CD14-positive monocyte (primary cell): ENCODE data around the gene IFRD2. TPM values are rescaled to one million over a fixed set of nuclear protein-coding genes. Genes with fewer than 3 reads are reported as not detected.

Experiments
- DNase-seq, 3 donors: peaks; one replicate each; pipeline ENCODE4 v3.0.0-alpha.2; 2011 to 2022
- H2AFZ ChIP-seq: 2 replicates; pipeline ENCODE4 v1.6.0; 2012; ENCODE audit warnings: mild to moderate bottlenecking, low read depth, low read length, inconsistent platforms; ENCODE audit not compliant: insufficient read depth, poor library complexity, severe bottlenecking
- H3K27ac ChIP-seq, 2 donors: 1 replicate in 1 of 2; 2 replicates in 1 of 2; pipeline ENCODE4 v1.5.1; 2012 to 2013; ENCODE audit warnings: low read length in 2 of 2, control low read depth in 1 of 2, inconsistent platforms in 1 of 2, low read depth in 1 of 2, mild to moderate bottlenecking in 1 of 2
- H3K27me3 ChIP-seq, 2 donors: one replicate each; pipeline versions ENCODE4 v1.6.0 to v1.6.1; 2011 to 2013; ENCODE audit warnings: low read length in 2 of 2; ENCODE audit not compliant: control insufficient read depth in 2 of 2, insufficient read depth in 2 of 2
- H3K36me3 ChIP-seq, 2 donors: replicated peaks in 1 of 2; 1 replicate in 1 of 2; 2 replicates in 1 of 2; pipeline versions ENCODE4 v1.5.1 to v1.6.1; 2012 to 2013; ENCODE audit warnings: low read length in 2 of 2, control low read depth in 1 of 2, inconsistent platforms in 1 of 2, mild to moderate bottlenecking in 1 of 2; ENCODE audit not compliant: insufficient read depth in 2 of 2, control insufficient read depth in 1 of 2
- H3K4me1 ChIP-seq, 2 donors: 1 replicate in 1 of 2; 2 replicates in 1 of 2; pipeline versions ENCODE4 v1.5.1 to v1.6.1; 2012 to 2013; ENCODE audit warnings: low read length in 2 of 2, control low read depth in 1 of 2, inconsistent platforms in 1 of 2, mild to moderate bottlenecking in 1 of 2, moderate library complexity in 1 of 2; ENCODE audit not compliant: insufficient read depth in 2 of 2, control insufficient read depth in 1 of 2
- H3K4me2 ChIP-seq: replicated peaks from 2 replicates; pipeline ENCODE3; 2012; ENCODE audit warnings: low read length, moderate library complexity, mild to moderate bottlenecking; ENCODE audit not compliant: poor library complexity, severe bottlenecking; ENCODE audit errors: extremely low read depth
- H3K4me3 ChIP-seq, 3 experiments: fragments of 200-600 bp in 1 of 3; sonication (generic) in 1 of 3; replicated peaks in 1 of 3; 1 replicate in 2 of 3; 2 replicates in 1 of 3; pipeline ENCODE4 v1.5.1; 2011 to 2013; ENCODE audit warnings: low read length in 3 of 3, mild to moderate bottlenecking in 3 of 3, control low read depth in 2 of 3, low read depth in 2 of 3, inconsistent platforms in 1 of 3, moderate library complexity in 1 of 3
- H3K79me2 ChIP-seq: 2 replicates; pipeline ENCODE4 v1.6.0; 2012; ENCODE audit warnings: mild to moderate bottlenecking, control low read depth, inconsistent platforms, low read length, moderate library complexity; ENCODE audit not compliant: insufficient read depth
- H3K9ac ChIP-seq: 2 replicates; pipeline ENCODE4 v1.6.0; 2017; ENCODE audit warnings: low read length, mild to moderate bottlenecking; ENCODE audit not compliant: insufficient read depth, poor library complexity, severe bottlenecking
- H3K9me3 ChIP-seq, 2 donors: replicated peaks in 1 of 2; 1 replicate in 1 of 2; 2 replicates in 1 of 2; pipeline versions ENCODE4 v1.5.1 to v1.6.1; 2012 to 2013; ENCODE audit warnings: low read length in 2 of 2, control low read depth in 1 of 2; ENCODE audit not compliant: control insufficient read depth in 1 of 2, insufficient read depth in 1 of 2
- H4K20me1 ChIP-seq: 2 replicates; pipeline ENCODE4 v1.6.0; 2012; ENCODE audit warnings: mild to moderate bottlenecking, low read length, control low read depth, moderate library complexity; ENCODE audit not compliant: insufficient read depth
- H3K27ac Mint-ChIP-seq, 7 donors: one replicate each; pipeline ENCODE4 v1.8.0; 2020; ENCODE audit warnings: mild to moderate bottlenecking in 7 of 7, mixed read lengths in 7 of 7, moderate library complexity in 6 of 7, inconsistent platforms in 2 of 7
- H3K27me3 Mint-ChIP-seq, 3 donors: one replicate each; pipeline ENCODE4 v1.8.0; 2021 to 2022; ENCODE audit warnings: low read depth in 3 of 3, mild to moderate bottlenecking in 3 of 3, mixed read lengths in 3 of 3, moderate library complexity in 3 of 3, inconsistent platforms in 1 of 3
- H3K36me3 Mint-ChIP-seq, 2 donors: one replicate each; pipeline ENCODE4 v1.8.0; 2020; ENCODE audit warnings: mixed read lengths in 2 of 2, inconsistent platforms in 1 of 2, mild to moderate bottlenecking in 1 of 2
- H3K4me1 Mint-ChIP-seq: one replicate; pipeline ENCODE4 v1.8.0; 2020; ENCODE audit warnings: mild to moderate bottlenecking, mixed read lengths
- H3K4me3 Mint-ChIP-seq, 2 donors: one replicate each; pipeline ENCODE4 v1.8.0; 2020; ENCODE audit warnings: mild to moderate bottlenecking in 2 of 2, mixed read lengths in 2 of 2, moderate library complexity in 1 of 2
- H3K9me3 Mint-ChIP-seq, 7 donors: one replicate each; pipeline ENCODE4 v1.8.0; 2020 to 2022; ENCODE audit warnings: mixed read lengths in 7 of 7, mild to moderate bottlenecking in 6 of 7, moderate library complexity in 6 of 7, inconsistent platforms in 2 of 7
- CTCF ChIP-seq: fragments of 200-600 bp; IDR thresholded peaks from one replicate; pipeline ENCODE4 v1.8.0; 2022; ENCODE audit warnings: antibody characterized with exemption, mild to moderate bottlenecking
- WGBS: methylation state at CpG from one replicate; pipeline ENCODE4 v1.1.5; 2013; ENCODE audit warnings: missing lambda C conversion rate; ENCODE audit not compliant: insufficient coverage; 5-methylcytosine and 5-hydroxymethylcytosine counted together
- intact Hi-C, 2 donors: fragments of 100-400 bp; cut with micrococcal nuclease; formaldehyde crosslinking; loops; one replicate each; pipeline versions ENCODE4 v1.15.0 to v1.15.1; 2023
- polyA plus RNA-seq, 3 donors: library from polyadenylated mRNA; depleted of rRNA in 1 of 3; unstranded in 2 of 3; stranded (reverse) in 1 of 3; fragments of 300-500 nt in 2 of 3; fragments of >200 nt in 1 of 3; fragmentation: Illumina TruSeq in 2 of 3; gene quantifications; 1 replicate in 2 of 3; 2 replicates in 1 of 3; pipeline ENCODE4 v1.2.3, GENCODE V29; 2012 to 2021

The IFRD2 gene
- polyA plus RNA-seq, 3 donors, result 17.1 to 35.1 (median 23.3) TPM

DNA sequence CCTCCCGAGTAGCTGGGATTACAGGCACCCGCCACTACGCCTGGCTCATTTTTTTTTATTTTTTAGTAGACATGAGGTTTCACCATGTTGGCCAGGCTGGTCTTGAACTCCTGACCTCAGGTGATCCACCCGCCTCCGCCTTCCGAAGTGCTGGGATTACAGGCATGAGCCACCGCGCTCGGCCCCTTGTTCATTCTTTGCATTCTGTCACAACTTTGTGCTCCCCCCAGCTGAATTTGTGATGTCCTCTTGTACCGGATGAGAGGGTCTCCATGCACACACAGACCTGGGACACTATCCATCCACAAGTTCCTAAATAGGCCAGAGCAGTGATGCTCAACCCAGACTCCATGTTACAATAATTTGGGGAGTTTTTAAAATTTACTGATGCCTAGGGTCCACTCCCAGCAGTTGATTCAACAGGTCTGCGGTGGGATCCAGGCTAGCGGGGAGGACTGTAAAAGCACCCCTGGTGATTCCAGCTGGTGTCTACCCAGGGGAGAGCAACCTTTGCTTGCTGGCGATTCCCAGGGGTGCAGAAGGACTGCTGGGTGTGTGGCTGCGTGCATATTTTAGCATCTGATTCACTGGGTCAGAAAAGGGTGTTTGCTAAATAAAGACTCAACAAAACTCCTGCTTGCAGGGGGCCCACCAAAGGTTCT is 47.4 kb upstream of the IFRD2 start:
- DNase-seq, result no peak
- Histone ChIP-seq H3K4me2 (peak overlapping the region; percentile 95), H3K9ac (peak overlapping the region; percentile 94), H2AFZ (peak overlapping the region; percentile 77), H3K36me3 (peaks cover 9 to 17% of the 10 kb centered on the region in 2 donors), H3K4me1 (peaks cover 59 to 84% of the 10 kb centered on the region in 2 donors), H3K27me3 (no peaks in the 10 kb centered on the region), H3K4me3 (peak overlapping the region; percentile 50 to 94 (median 83)), H4K20me1 (peaks cover 26% of the 10 kb centered on the region), H3K79me2 (peaks cover 75% of the 10 kb centered on the region), H3K27ac (peak overlapping the region; percentile 91 to 98), H3K9me3 (no peaks in the 10 kb centered on the region)
- Mint-ChIP-seq H3K9me3 (no peaks in the 10 kb centered on the region), H3K27me3 (no peaks in the 10 kb centered on the region), H3K27ac (peak overlapping the region; percentile 92 to 99 (median 96)), H3K4me3 (peak overlapping the region; percentile 79 to 96), H3K4me1 (peaks cover 66% of the 10 kb centered on the region), H3K36me3 (peaks cover 15 to 26% of the 10 kb centered on the region in 2 donors)
- 33% methylated on average over 9 of the region's 14 CpGs for WGBS
- no peak for TF ChIP-seq CTCF
- intact Hi-C loops, result loop anchor here (5.0 kb wide), 1 partner anchor 42 kb away; the partner anchor contains the start of genes HYAL3 (in 2 of the 2) and NAA80 (in 2 of the 2)

- peaks cover 70% of the 10 kb centered on the region for H3K4me1 Mint-ChIP-seq
- peaks cover 33% of the 10 kb centered on the region for H4K20me1 ChIP-seq
- H2AFZ ChIP-seq, result peak overlapping the region; percentile 75
- H3K4me1 ChIP-seq, result peaks cover 66 to 88% of the 10 kb centered on the region in 2 donors
- H3K36me3 Mint-ChIP-seq, result peaks cover 17 to 31% of the 10 kb centered on the region in 2 donors
- no peaks in the 10 kb centered on the region for H3K27me3 Mint-ChIP-seq
- H3K36me3 ChIP-seq, result peaks cover 15 to 23% of the 10 kb centered on the region in 2 donors
- no peaks in the 10 kb centered on the region for H3K27me3 ChIP-seq
- H3K9ac ChIP-seq, result peak overlapping the region; percentile 94
- H3K79me2 ChIP-seq, result peaks cover 82% of the 10 kb centered on the region
- H3K4me2 ChIP-seq, result peak overlapping the region; percentile 95
- peak overlapping the region; percentile 50 to 94 (median 83) for H3K4me3 ChIP-seq
- peak overlapping the region; percentile 92 to 99 (median 96) for H3K27ac Mint-ChIP-seq
- intact Hi-C loops, result loop anchor here (5.0 kb wide), 1 partner anchor 42 kb away; the partner anchor contains the start of genes HYAL3 (in 2 of the 2) and NAA80 (in 2 of the 2)
- no peaks in the 10 kb centered on the region for H3K9me3 Mint-ChIP-seq
- TF ChIP-seq CTCF, result no peak
- 0% methylated on average over 5 of the region's 5 CpGs for WGBS
- no peaks in the 10 kb centered on the region for H3K9me3 ChIP-seq
- peak overlapping the region; percentile 91 to 98 for H3K27ac ChIP-seq
- DNase-seq, result peak; percentile 46 to 66 (median 58)
- H3K4me3 Mint-ChIP-seq, result peak overlapping the region; percentile 79 to 96
These were observed 46.7 kb upstream of the IFRD2 start for GRCh38 chr3:50338965-50339364.
